Right hindlimb (tissue), 1 donor: ENCODE measurements around the gene BGN.

ENCODE experiments used
- DNase-seq: peaks from one replicate; pipeline ENCODE4 v3.0.0-alpha.2; 2018

Gene BGN

GRCh38 chrX:153485396-153486080 is 9.2 kb upstream of the BGN start:
- DNase-seq = no peak

GRCh38 chrX:153486171-153486570 is 8.6 kb upstream of the BGN start:
- DNase-seq = no peak

- no peak for DNase-seq
These were observed 7.1 kb upstream of the BGN start for GRCh38 chrX:153487590-153488071.

GRCh38 chrX:153488231-153488914 is 6.4 kb upstream of the BGN start:
- DNase-seq = peak; percentile 67

- no peak for DNase-seq
These were observed 4.4 kb upstream of the BGN start for GRCh38 chrX:153490217-153490930.

GRCh38 chrX:153491351-153491914 is 3.3 kb upstream of the BGN start:
- no peak for DNase-seq

GRCh38 chrX:153491918-153492317 is 2.9 kb upstream of the BGN start:
- no peak for DNase-seq

GRCh38 chrX:153492543-153492942 is 2.2 kb upstream of the BGN start:
- no peak for DNase-seq

- DNase-seq = no peak
These were observed 1.7 kb upstream of the BGN start for GRCh38 chrX:153493085-153493484.

GRCh38 chrX:153494061-153494460 is 719 bp upstream of the BGN start:
- no peak for DNase-seq

- DNase-seq = no peak
These were observed 577 bp downstream of the BGN start for GRCh38 chrX:153495362-153495751.

- no peak for DNase-seq
These were observed 1.3 kb downstream of the BGN start for GRCh38 chrX:153495903-153496589.

GRCh38 chrX:153496590-153496959 is 1.8 kb downstream of the BGN start:
- DNase-seq = no peak

- no peak for DNase-seq
These were observed 3.7 kb downstream of the BGN start for GRCh38 chrX:153498453-153498852.

GRCh38 chrX:153499341-153499740 is 4.6 kb downstream of the BGN start:
- no peak for DNase-seq

- DNase-seq = peak; percentile 63
These were observed 5.1 kb downstream of the BGN start for GRCh38 chrX:153499876-153500275.

GRCh38 chrX:153500676-153501280 is 6.0 kb downstream of the BGN start:
- DNase-seq = no peak

- DNase-seq = no peak
These were observed 6.8 kb downstream of the BGN start for GRCh38 chrX:153501530-153501929.

- no peak for DNase-seq
These were observed 7.4 kb downstream of the BGN start for GRCh38 chrX:153502131-153502530.

GRCh38 chrX:153502796-153503195 is 8.0 kb downstream of the BGN start:
- DNase-seq = no peak

- no peak for DNase-seq
These were observed 9.8 kb downstream of the BGN start for GRCh38 chrX:153504445-153505016.

- no peak for DNase-seq
These were observed 10.6 kb downstream of the BGN start for GRCh38 chrX:153505361-153505760.
